ENCODE results near the gene PCMTD2.

DNA sequence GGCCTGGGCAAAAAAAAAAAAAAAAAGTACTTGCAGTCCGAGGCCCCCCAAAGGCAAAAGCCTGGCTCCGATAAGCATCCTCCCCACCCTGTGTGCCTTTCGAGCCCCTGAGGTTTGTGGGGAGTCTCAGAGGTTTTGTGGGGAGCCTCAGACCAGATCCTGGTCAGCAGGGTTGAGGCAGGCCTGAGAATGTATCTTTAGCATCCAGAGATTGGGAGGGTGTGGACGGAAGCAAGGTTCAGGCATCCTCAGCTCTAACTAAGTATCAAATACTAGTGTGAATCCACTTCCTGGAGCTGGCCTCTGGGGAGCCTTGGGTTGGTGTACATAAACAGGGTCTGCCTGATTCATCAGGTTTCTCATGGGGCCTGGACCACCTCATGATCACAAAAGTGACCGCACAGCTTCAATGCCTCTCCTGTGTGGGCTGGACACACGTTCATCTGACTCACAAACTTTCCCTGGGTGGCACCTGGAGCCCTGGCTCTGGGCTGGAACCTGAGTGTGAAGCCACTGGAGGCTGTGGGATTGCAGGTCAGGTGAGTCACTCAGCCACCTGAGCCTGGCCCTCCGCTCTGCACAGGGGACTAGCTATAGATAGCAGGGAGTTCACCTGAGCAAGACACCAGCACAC, 24.4 kb downstream of the PCMTD2 start:
- TF ChIP-seq ZFP41 (tag by site-specific recombination; IDR thresholded peaks at IDR 0.05; ENCODE audit: borderline replicate concordance) (no peak), KLF7 (tag by site-specific recombination; IDR thresholded peaks at IDR 0.05; ENCODE audit: borderline replicate concordance) (no peak), TRIM28 (IDR thresholded peaks at IDR 0.05; ENCODE audit: borderline replicate concordance, low read length) (no peak), YY1 (tag by site-specific recombination; IDR thresholded peaks at IDR 0.05) (no peak), ZNF335 (tag by site-specific recombination; conservative IDR thresholded peaks at IDR 0.05) (no peak), ZNF530 (tag by site-specific recombination; IDR thresholded peaks at IDR 0.05; ENCODE audit: low read depth) (no peak), SP2 (tag by site-specific recombination; IDR thresholded peaks at IDR 0.05) (no peak), ZNF184 (tag by site-specific recombination; IDR thresholded peaks at IDR 0.05) (no peak), ZNF132 (tag by site-specific recombination; IDR thresholded peaks at IDR 0.05; ENCODE audit: borderline replicate concordance) (no peak)
- TF ChIP-seq, protein P1, sequence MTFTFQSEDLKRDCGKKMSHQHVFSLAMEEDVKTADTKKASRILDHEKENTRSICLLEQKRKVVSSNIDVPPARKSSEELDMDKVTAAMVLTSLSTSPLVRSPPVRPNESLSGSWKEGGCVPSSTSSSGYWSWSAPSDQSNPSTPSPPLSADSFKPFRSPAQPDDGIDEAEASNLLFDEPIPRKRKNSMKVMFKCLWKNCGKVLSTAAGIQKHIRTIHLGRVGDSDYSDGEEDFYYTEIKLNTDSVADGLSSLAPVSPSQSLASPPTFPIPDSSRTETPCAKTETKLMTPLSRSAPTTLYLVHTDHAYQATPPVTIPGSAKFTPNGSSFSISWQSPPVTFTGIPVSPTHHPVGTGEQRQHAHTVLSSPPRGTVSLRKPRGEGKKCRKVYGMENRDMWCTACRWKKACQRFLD (tag by site-specific recombination; IDR thresholded peaks at IDR 0.05), result no peak
- TF ChIP-seq, protein P2, sequence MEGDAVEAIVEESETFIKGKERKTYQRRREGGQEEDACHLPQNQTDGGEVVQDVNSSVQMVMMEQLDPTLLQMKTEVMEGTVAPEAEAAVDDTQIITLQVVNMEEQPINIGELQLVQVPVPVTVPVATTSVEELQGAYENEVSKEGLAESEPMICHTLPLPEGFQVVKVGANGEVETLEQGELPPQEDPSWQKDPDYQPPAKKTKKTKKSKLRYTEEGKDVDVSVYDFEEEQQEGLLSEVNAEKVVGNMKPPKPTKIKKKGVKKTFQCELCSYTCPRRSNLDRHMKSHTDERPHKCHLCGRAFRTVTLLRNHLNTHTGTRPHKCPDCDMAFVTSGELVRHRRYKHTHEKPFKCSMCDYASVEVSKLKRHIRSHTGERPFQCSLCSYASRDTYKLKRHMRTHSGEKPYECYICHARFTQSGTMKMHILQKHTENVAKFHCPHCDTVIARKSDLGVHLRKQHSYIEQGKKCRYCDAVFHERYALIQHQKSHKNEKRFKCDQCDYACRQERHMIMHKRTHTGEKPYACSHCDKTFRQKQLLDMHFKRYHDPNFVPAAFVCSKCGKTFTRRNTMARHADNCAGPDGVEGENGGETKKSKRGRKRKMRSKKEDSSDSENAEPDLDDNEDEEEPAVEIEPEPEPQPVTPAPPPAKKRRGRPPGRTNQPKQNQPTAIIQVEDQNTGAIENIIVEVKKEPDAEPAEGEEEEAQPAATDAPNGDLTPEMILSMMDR (tag by site-specific recombination; IDR thresholded peaks at IDR 0.05), result no peak
- TF ChIP-seq, protein P3, sequence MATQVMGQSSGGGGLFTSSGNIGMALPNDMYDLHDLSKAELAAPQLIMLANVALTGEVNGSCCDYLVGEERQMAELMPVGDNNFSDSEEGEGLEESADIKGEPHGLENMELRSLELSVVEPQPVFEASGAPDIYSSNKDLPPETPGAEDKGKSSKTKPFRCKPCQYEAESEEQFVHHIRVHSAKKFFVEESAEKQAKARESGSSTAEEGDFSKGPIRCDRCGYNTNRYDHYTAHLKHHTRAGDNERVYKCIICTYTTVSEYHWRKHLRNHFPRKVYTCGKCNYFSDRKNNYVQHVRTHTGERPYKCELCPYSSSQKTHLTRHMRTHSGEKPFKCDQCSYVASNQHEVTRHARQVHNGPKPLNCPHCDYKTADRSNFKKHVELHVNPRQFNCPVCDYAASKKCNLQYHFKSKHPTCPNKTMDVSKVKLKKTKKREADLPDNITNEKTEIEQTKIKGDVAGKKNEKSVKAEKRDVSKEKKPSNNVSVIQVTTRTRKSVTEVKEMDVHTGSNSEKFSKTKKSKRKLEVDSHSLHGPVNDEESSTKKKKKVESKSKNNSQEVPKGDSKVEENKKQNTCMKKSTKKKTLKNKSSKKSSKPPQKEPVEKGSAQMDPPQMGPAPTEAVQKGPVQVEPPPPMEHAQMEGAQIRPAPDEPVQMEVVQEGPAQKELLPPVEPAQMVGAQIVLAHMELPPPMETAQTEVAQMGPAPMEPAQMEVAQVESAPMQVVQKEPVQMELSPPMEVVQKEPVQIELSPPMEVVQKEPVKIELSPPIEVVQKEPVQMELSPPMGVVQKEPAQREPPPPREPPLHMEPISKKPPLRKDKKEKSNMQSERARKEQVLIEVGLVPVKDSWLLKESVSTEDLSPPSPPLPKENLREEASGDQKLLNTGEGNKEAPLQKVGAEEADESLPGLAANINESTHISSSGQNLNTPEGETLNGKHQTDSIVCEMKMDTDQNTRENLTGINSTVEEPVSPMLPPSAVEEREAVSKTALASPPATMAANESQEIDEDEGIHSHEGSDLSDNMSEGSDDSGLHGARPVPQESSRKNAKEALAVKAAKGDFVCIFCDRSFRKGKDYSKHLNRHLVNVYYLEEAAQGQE (tag by site-specific recombination; IDR thresholded peaks at IDR 0.05), result no peak
